B cell (primary cell): ENCODE results near the gene APCDD1. TPM values are rescaled to one million over a fixed set of nuclear protein-coding genes. Genes with fewer than 3 reads are reported as not detected.

Experiments
- ATAC-seq: fragments of 200-7000 bp; cut with Tn5 transposase; one replicate; pipeline ENCODE4 v1.10.0; 2021; ENCODE audit warnings: low read depth, mild to moderate bottlenecking, moderate number of reproducible peaks, moderate library complexity
- CTCF ChIA-PET: fragments of 350-600 bp; sonication (Branson Sonifier 250); formaldehyde crosslinking; loops from one replicate; lab custom pipeline; 2021; ENCODE audit warnings: antibody characterized with exemption, inconsistent platforms; lab: Charles Lee
- POLR2A ChIA-PET: fragments of 350-600 bp; sonication (Branson Sonifier 250); formaldehyde crosslinking; loops from one replicate; lab custom pipeline; 2021; ENCODE audit warnings: antibody characterized with exemption; lab: Charles Lee
- DNase-seq: peaks from one replicate; pipeline ENCODE4 v3.0.0; 2013
- H2AFZ ChIP-seq: 2 replicates; pipeline ENCODE4 v1.6.1; 2012; ENCODE audit warnings: mild to moderate bottlenecking, low read depth, low read length; ENCODE audit not compliant: insufficient read depth, poor library complexity, severe bottlenecking
- H3K27ac ChIP-seq, 2 donors: 1 replicate in 1 of 2; 2 replicates in 1 of 2; pipeline ENCODE4 v1.5.1; 2012 to 2013; ENCODE audit warnings: low read length in 2 of 2, mild to moderate bottlenecking in 2 of 2, moderate library complexity in 1 of 2
- H3K27me3 ChIP-seq, 4 experiments: fragments of 200-600 bp in 1 of 4; sonication (generic) in 1 of 4; replicated peaks in 1 of 4; 1 replicate in 2 of 4; 2 replicates in 2 of 4; pipeline versions ENCODE4 v1.6.1 to v1.7.0; 2013 to 2016; ENCODE audit warnings: low read length in 3 of 4, mild to moderate bottlenecking in 2 of 4, mixed read lengths in 1 of 4, moderate library complexity in 1 of 4; ENCODE audit not compliant: insufficient read depth in 4 of 4, control insufficient read depth in 3 of 4; ENCODE audit errors: control extremely low read depth in 1 of 4
- H3K36me3 ChIP-seq, 2 experiments: replicated peaks in 1 of 2; 1 replicate in 1 of 2; 2 replicates in 1 of 2; pipeline versions ENCODE4 v1.6.1 to v1.7.1; 2013; ENCODE audit warnings: low read length in 1 of 2; ENCODE audit not compliant: insufficient read depth in 2 of 2, control insufficient read depth in 1 of 2; ENCODE audit errors: control extremely low read depth in 1 of 2, extremely low read depth in 1 of 2
- H3K4me1 ChIP-seq, 2 donors: fragments of 200-600 bp in 1 of 2; sonication (generic) in 1 of 2; 1 replicate in 1 of 2; 2 replicates in 1 of 2; pipeline versions ENCODE4 v1.5.1 to v1.6.1; 2013 to 2017; ENCODE audit warnings: low read length in 2 of 2; ENCODE audit not compliant: control insufficient read depth in 2 of 2, insufficient read depth in 2 of 2
- H3K4me2 ChIP-seq: replicated peaks from 2 replicates; pipeline ENCODE3; 2012; ENCODE audit warnings: mild to moderate bottlenecking, low read depth, low read length; ENCODE audit not compliant: poor library complexity, severe bottlenecking
- H3K4me3 ChIP-seq, 5 experiments: fragments of 200-600 bp in 1 of 5; sonication (generic) in 1 of 5; 1 replicate in 3 of 5; 2 replicates in 2 of 5; pipeline versions ENCODE4 v1.5.1 to v1.7.0; 2011 to 2016; ENCODE audit warnings: low read length in 4 of 5, mild to moderate bottlenecking in 4 of 5, low read depth in 2 of 5, control low read depth in 1 of 5, moderate library complexity in 1 of 5; ENCODE audit not compliant: insufficient read depth in 1 of 5; ENCODE audit errors: control extremely low read depth in 1 of 5, extremely low read depth in 1 of 5
- H3K79me2 ChIP-seq: fragments of 200-600 bp; sonication (generic); one replicate; pipeline ENCODE4 v1.6.0; 2016; ENCODE audit warnings: low read length; ENCODE audit not compliant: control insufficient read depth, insufficient read depth
- H3K9ac ChIP-seq: fragments of 200-600 bp; sonication (generic); 2 replicates; pipeline ENCODE4 v1.6.1; 2017; ENCODE audit warnings: mild to moderate bottlenecking, low read length, moderate library complexity
- H3K9me3 ChIP-seq, 3 donors: one replicate each; pipeline versions ENCODE4 v1.6.1 to v1.7.1; 2013; ENCODE audit warnings: low read length in 2 of 3; ENCODE audit not compliant: control insufficient read depth in 2 of 3, insufficient read depth in 1 of 3; ENCODE audit errors: control extremely low read depth in 1 of 3
- H4K20me1 ChIP-seq: 2 replicates; pipeline ENCODE4 v1.6.0; 2012; ENCODE audit warnings: mild to moderate bottlenecking, low read length; ENCODE audit not compliant: insufficient read depth, control insufficient read depth, poor library complexity, severe bottlenecking
- H3K27ac Mint-ChIP-seq: one replicate; pipeline ENCODE4 v1.8.0; 2021; ENCODE audit warnings: mixed read lengths
- H3K27me3 Mint-ChIP-seq: one replicate; pipeline ENCODE4 v1.8.0; 2021; ENCODE audit warnings: mixed read lengths
- H3K4me1 Mint-ChIP-seq: one replicate; pipeline ENCODE4 v1.8.0; 2021; ENCODE audit warnings: mixed read lengths
- H3K4me3 Mint-ChIP-seq: one replicate; pipeline ENCODE4 v1.8.0; 2021; ENCODE audit warnings: mixed read lengths
- H3K9me3 Mint-ChIP-seq: one replicate; pipeline ENCODE4 v1.8.0; 2022; ENCODE audit warnings: mixed read lengths; ENCODE audit not compliant: insufficient read depth
- EZH2 ChIP-seq: IDR thresholded peaks from 2 replicates; pipeline ENCODE4 v1.6.1; 2012; ENCODE audit warnings: borderline replicate concordance, low read depth, mild to moderate bottlenecking, moderate library complexity, low read length; ENCODE audit not compliant: insufficient read depth, poor library complexity, severe bottlenecking
- WGBS: methylation state at CpG from one replicate; pipeline ENCODE4 v1.1.5; 2013; ENCODE audit warnings: missing lambda C conversion rate; ENCODE audit not compliant: insufficient coverage; 5-methylcytosine and 5-hydroxymethylcytosine counted together
- intact Hi-C: fragments of 100-400 bp; cut with micrococcal nuclease; formaldehyde crosslinking; loops from one replicate; pipeline ENCODE4 v1.10.0; 2022
- polyA plus RNA-seq: library from polyadenylated mRNA; depleted of rRNA; stranded (reverse); fragments of >200 nt; gene quantifications from 2 replicates; pipeline ENCODE4 v1.2.3, GENCODE V29; 2012
- total RNA-seq, 2 donors: library from RNA; stranded (reverse); fragments of 120-200 nt in 1 of 2; gene quantifications; 1 replicate in 1 of 2; 2 replicates in 1 of 2; pipeline versions ENCODE4 v1.2.3 to v1.2.4, GENCODE V29; 2013 to 2022
- TF ChIP-seq, protein P1 (sequence below): fragments of 200-600 bp; IDR thresholded peaks from one replicate; pipeline ENCODE4 v1.8.0; 2022; ENCODE audit warnings: antibody characterized with exemption, mild to moderate bottlenecking

APCDD1 gene
- total and polyA plus RNA-seq, 2 donors (not counting 1 experiment from before 2014, with no cell fraction given) = 1.0 to 1.1 TPM

DNA sequence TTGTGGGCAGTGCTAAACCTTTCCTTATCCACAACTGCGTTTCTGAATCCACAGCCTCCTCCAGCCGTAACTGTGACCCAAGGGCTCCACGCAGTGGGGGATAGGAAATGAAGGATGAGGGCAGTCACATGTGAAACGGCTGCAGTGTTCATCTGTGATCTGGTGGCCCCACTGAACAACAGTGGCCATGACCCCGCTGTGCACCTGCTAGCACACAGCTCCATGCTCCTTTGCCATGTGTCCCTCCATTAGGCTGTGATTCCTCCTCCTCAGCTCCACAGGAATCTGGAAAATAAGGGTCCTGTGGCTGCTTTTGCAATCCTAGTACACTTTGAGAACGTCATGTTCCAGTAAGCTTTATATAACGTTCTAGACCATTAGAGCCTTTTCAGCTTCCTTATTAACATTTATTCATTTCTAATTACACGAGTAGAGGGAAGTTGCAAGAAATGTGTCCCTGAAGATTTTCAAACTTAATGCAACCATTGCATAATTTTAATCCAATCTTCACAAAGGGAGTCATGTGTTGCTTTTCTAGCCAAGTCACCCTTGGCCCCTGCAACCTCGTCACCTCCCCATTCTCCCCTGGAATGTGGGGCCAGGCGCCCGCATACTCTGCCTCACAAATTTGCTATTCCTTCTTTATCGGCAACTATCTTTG is 64.3 kb downstream of the APCDD1 start:
- DNase-seq (no peak), ATAC-seq (no peak)
- Histone ChIP-seq H3K4me1 (peaks cover 3 to 5% of the 10 kb centered on the region in 2 donors), H3K4me3 (no peak overlapping the region), H3K9me3 (peaks cover 0 to 4% (median 0%) of the 10 kb centered on the region in 3 donors), H3K27ac (no peak overlapping the region), H3K79me2 (no peaks in the 10 kb centered on the region), H3K4me2 (no peak overlapping the region), H3K27me3 (peaks cover 0 to 3% (median 1%) of the 10 kb centered on the region in 4 experiments), H3K36me3 (no peaks in the 10 kb centered on the region), H4K20me1 (no peaks in the 10 kb centered on the region), H2AFZ (no peak overlapping the region), H3K9ac (no peak overlapping the region)
- POLR2A ChIA-PET = no interaction called here
- WGBS = 82% methylated on average over 6 of the region's 12 CpGs
- peaks cover 1% of the 10 kb centered on the region for H3K4me1 Mint-ChIP-seq
- intact Hi-C loops = no loop called here
- TF ChIP-seq EZH2 = no peak
- TF ChIP-seq, protein P1, sequence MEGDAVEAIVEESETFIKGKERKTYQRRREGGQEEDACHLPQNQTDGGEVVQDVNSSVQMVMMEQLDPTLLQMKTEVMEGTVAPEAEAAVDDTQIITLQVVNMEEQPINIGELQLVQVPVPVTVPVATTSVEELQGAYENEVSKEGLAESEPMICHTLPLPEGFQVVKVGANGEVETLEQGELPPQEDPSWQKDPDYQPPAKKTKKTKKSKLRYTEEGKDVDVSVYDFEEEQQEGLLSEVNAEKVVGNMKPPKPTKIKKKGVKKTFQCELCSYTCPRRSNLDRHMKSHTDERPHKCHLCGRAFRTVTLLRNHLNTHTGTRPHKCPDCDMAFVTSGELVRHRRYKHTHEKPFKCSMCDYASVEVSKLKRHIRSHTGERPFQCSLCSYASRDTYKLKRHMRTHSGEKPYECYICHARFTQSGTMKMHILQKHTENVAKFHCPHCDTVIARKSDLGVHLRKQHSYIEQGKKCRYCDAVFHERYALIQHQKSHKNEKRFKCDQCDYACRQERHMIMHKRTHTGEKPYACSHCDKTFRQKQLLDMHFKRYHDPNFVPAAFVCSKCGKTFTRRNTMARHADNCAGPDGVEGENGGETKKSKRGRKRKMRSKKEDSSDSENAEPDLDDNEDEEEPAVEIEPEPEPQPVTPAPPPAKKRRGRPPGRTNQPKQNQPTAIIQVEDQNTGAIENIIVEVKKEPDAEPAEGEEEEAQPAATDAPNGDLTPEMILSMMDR = no peak
- CTCF ChIA-PET = interaction anchor here (0.6 to 7.7 kb wide), 19 partner anchors 9 to 603 kb away, joined by 3 to 174 read pairs (median 4); no protein-coding TSS in a partner anchor
- no peak overlapping the region for H3K4me3 Mint-ChIP-seq
- H3K27me3 Mint-ChIP-seq = peaks cover 20% of the 10 kb centered on the region
- H3K9me3 Mint-ChIP-seq = peaks cover 4% of the 10 kb centered on the region
- no peak overlapping the region for H3K27ac Mint-ChIP-seq

GRCh38 chr18:10519366-10519765 is 64.9 kb downstream of the APCDD1 start:
- no peak overlapping the region for H2AFZ ChIP-seq
- CTCF ChIA-PET = interaction anchor here (0.6 to 7.7 kb wide), 16 partner anchors 9 to 604 kb away, joined by 3 to 174 read pairs (median 4); no protein-coding TSS in a partner anchor

More at GRCh38 chr18:10519366-10519765, 64.9 kb downstream of the APCDD1 start:
- Histone ChIP-seq H3K4me1 (peaks cover 3 to 5% of the 10 kb centered on the region in 2 donors), H3K4me2 (no peak overlapping the region), H3K4me3 (no peak overlapping the region), H3K36me3 (no peaks in the 10 kb centered on the region), H3K9ac (no peak overlapping the region), H3K27me3 (peaks cover 0 to 3% (median 1%) of the 10 kb centered on the region in 4 experiments), H4K20me1 (no peaks in the 10 kb centered on the region), H3K9me3 (peaks cover 0 to 4% (median 0%) of the 10 kb centered on the region in 3 donors), H3K27ac (no peak overlapping the region), H3K79me2 (no peaks in the 10 kb centered on the region)
- Mint-ChIP-seq H3K9me3 (peaks cover 4% of the 10 kb centered on the region), H3K27me3 (peaks cover 20% of the 10 kb centered on the region), H3K4me3 (no peak overlapping the region), H3K4me1 (peaks cover 1% of the 10 kb centered on the region), H3K27ac (no peak overlapping the region)
- no peak for TF ChIP-seq EZH2
- TF ChIP-seq, protein P1 = no peak
- POLR2A ChIA-PET = no interaction called here
- DNase-seq (no peak), ATAC-seq (no peak)
- WGBS = no CpG with 5 or more reads among the region's 2 CpGs
- intact Hi-C loops = no loop called here
